HepG2 (cell line): Measurements from ENCODE around the gene NSMCE1. TPM values are rescaled to one million over a fixed set of nuclear protein-coding genes. Genes with fewer than 3 reads are reported as not detected.

Source experiments
- ATAC-seq: fragments of 200-7000 bp; cut with Tn5 transposase; 3 replicates; pipeline ENCODE4 v1.9.1; 2020; ENCODE audit warnings: mild to moderate bottlenecking, moderate library complexity
- BruUV-seq: library from RNA; stranded (reverse); fragments of 400-500 nt; replicated peaks from 2 replicates; lab custom pipeline; 2021; lab: Mats Ljungman, UMichigan
- CTCF ChIA-PET: fragments of 300-600 bp; formaldehyde crosslinking; extraction: SDS; loops from one replicate; lab custom pipeline; 2021; ENCODE audit warnings: low total read pairs, inconsistent platforms, low intra/inter-chr PET ratio; lab: Yijun Ruan, JAX
- POLR2A ChIA-PET: fragments of 350-600 bp; sonication (Branson Sonifier 250); formaldehyde crosslinking; loops from one replicate; lab custom pipeline; 2020; ENCODE audit warnings: antibody characterized with exemption, inconsistent platforms; lab: Yijun Ruan, JAX
- DNase-seq: peaks from one replicate; pipeline ENCODE4 v3.0.0-alpha.2; 2015; ENCODE audit warnings: low spot score
- FAIRE-seq: peaks from 3 replicates; lab custom pipeline; 2011; peaks lifted over from hg19 to GRCh38; lab: Jason Lieb, UNC
- H2AFZ ChIP-seq: one replicate; pipeline ENCODE4 v1.6.1; 2011; ENCODE audit warnings: low read length, inconsistent platforms
- H3K27ac ChIP-seq: fragments of 300-600 bp; 3 replicates; pipeline ENCODE4 v1.8.0; 2011; ENCODE audit warnings: mixed run types, mild to moderate bottlenecking, mixed read lengths, low read length, inconsistent platforms; ENCODE audit not compliant: insufficient read depth; ENCODE audit errors: extremely low read length
- H3K27me3 ChIP-seq, 2 experiments: fragments of 200-600 bp in 1 of 2; 2 replicates in 1 of 2; 3 replicates in 1 of 2; pipeline versions ENCODE4 v1.6.0 to v1.8.0; 2011; ENCODE audit warnings: low read length in 2 of 2, mild to moderate bottlenecking in 2 of 2, moderate library complexity in 2 of 2, inconsistent platforms in 1 of 2; ENCODE audit not compliant: insufficient read depth in 2 of 2, control insufficient read depth in 1 of 2
- H3K36me3 ChIP-seq, 2 experiments: fragments of 200-600 bp in 1 of 2; replicated peaks in 1 of 2; 2 replicates in 1 of 2; 3 replicates in 1 of 2; pipeline versions ENCODE4 v1.5.1 to v1.8.0; 2011; ENCODE audit warnings: low read length in 2 of 2, inconsistent platforms in 1 of 2; ENCODE audit not compliant: insufficient read depth in 2 of 2, control insufficient read depth in 1 of 2
- H3K4me1 ChIP-seq: 2 replicates; pipeline ENCODE4 v1.5.1; 2012; ENCODE audit warnings: low read length, inconsistent platforms; ENCODE audit not compliant: insufficient read depth
- H3K4me2 ChIP-seq: 2 replicates; pipeline ENCODE4 v1.6.0; 2011; ENCODE audit warnings: low read depth, low read length, inconsistent platforms
- H3K4me3 ChIP-seq, 3 experiments: fragments of 200-600 bp in 1 of 3; sonication (generic), shearing (Covaris generic) in 1 of 3; replicated peaks in 1 of 3; 2 replicates each; pipeline ENCODE4 v1.5.1; 2011 to 2016; ENCODE audit warnings: low read length in 3 of 3, inconsistent platforms in 2 of 3, low read depth in 2 of 3, mild to moderate bottlenecking in 2 of 3, control low read depth in 1 of 3, mixed read lengths in 1 of 3; ENCODE audit not compliant: insufficient read depth in 1 of 3
- H3K79me2 ChIP-seq: one replicate; pipeline ENCODE4 v1.6.1; 2011; ENCODE audit warnings: low read length, inconsistent platforms; ENCODE audit not compliant: insufficient read depth
- H3K9ac ChIP-seq: 2 replicates; pipeline ENCODE4 v1.6.0; 2011; ENCODE audit warnings: mild to moderate bottlenecking, low read depth, low read length, inconsistent platforms; ENCODE audit not compliant: insufficient read depth
- H3K9me3 ChIP-seq: 2 replicates; pipeline ENCODE4 v1.5.1; 2012; ENCODE audit warnings: mild to moderate bottlenecking, low read length
- H4K20me1 ChIP-seq: 2 replicates; pipeline ENCODE4 v1.6.0; 2011; ENCODE audit warnings: inconsistent platforms, mild to moderate bottlenecking, low read length, moderate library complexity; ENCODE audit not compliant: insufficient read depth
- BHLHE40 ChIP-seq: IDR thresholded peaks from 2 replicates; pipeline ENCODE4 v1.6.1; 2011; ENCODE audit warnings: low read length, improper control_type of control experiment
- CREB1 ChIP-seq, 2 experiments: fragments of 450-650 bp in 1 of 2; IDR thresholded peaks; 2 replicates each; pipeline ENCODE4 v1.6.1; 2016 to 2017; ENCODE audit warnings: control low read depth in 1 of 2, mild to moderate bottlenecking in 1 of 2, missing compliant biosample characterization in 1 of 2, missing genetic modification characterization in 1 of 2
- MYC ChIP-seq: sonication (generic); formaldehyde crosslinking; IDR thresholded peaks from 2 replicates; pipeline ENCODE4 v1.9.0; 2021; ENCODE audit warnings: missing genetic modification reagents, borderline replicate concordance
- MYNN ChIP-seq: sonication (generic); formaldehyde crosslinking; IDR thresholded peaks from 2 replicates; pipeline ENCODE4 v1.4.0; 2020; ENCODE audit warnings: mild to moderate bottlenecking, low read depth, missing genetic modification reagents
- SAP130 ChIP-seq: IDR thresholded peaks from 2 replicates; pipeline ENCODE4 v1.6.1; 2016; ENCODE audit warnings: low read depth
- SOX13 ChIP-seq, 3 experiments: fragments of 450-650 bp in 1 of 3; sonication (generic) in 1 of 3; formaldehyde crosslinking in 1 of 3; IDR thresholded peaks in 2 of 3; conservative IDR thresholded peaks in 1 of 3; 2 replicates each; pipeline versions ENCODE4 v1.5.0 to v1.6.1; 2016 to 2020; ENCODE audit warnings: antibody characterized with exemption in 1 of 3, mild to moderate bottlenecking in 1 of 3, missing compliant biosample characterization in 1 of 3, missing genetic modification reagents in 1 of 3, moderate library complexity in 1 of 3
- SRSF4 ChIP-seq: fragments of 200-400 bp; formaldehyde crosslinking; IDR thresholded peaks from one replicate; pipeline ENCODE4 v1.6.1; 2018; ENCODE audit warnings: mild to moderate bottlenecking, low read depth, low read length, moderate library complexity; ENCODE audit not compliant: poor library complexity, severe bottlenecking
- ZNF292 ChIP-seq: sonication (generic); formaldehyde crosslinking; IDR thresholded peaks from 2 replicates; pipeline ENCODE4 v1.8.1; 2022; ENCODE audit warnings: mild to moderate bottlenecking, low read depth, missing genetic modification reagents, borderline replicate concordance
- ZNF614 ChIP-seq: IDR thresholded peaks from 2 replicates; pipeline ENCODE4 v1.6.1; 2018; ENCODE audit warnings: missing biosample characterization, missing genetic modification reagents, inconsistent platforms, borderline replicate concordance
- ZNF619 ChIP-seq: sonication (generic); formaldehyde crosslinking; IDR thresholded peaks from 2 replicates; pipeline ENCODE4 v1.4.0; 2020; ENCODE audit warnings: mild to moderate bottlenecking, missing genetic modification reagents
- ZNF687 ChIP-seq: sonication (generic); formaldehyde crosslinking; IDR thresholded peaks from 2 replicates; pipeline ENCODE4 v1.5.1; 2020; ENCODE audit warnings: mild to moderate bottlenecking, missing genetic modification reagents, moderate library complexity
- ZSCAN12 ChIP-seq: sonication (generic); formaldehyde crosslinking; IDR thresholded peaks from 2 replicates; pipeline ENCODE4 v1.9.0; 2021; ENCODE audit warnings: mild to moderate bottlenecking, missing genetic modification reagents
- WGBS: methylation state at CpG from one replicate; pipeline ENCODE4 v1.1.6; 2017; ENCODE audit warnings: low lambda C conversion rate; 5-methylcytosine and 5-hydroxymethylcytosine counted together
- in situ Hi-C: cut with HindIII; loops from 2 replicates; pipeline ENCODE4 v1.10.0; 2017; ENCODE audit warnings: low pct_unique_long_range_greater_than_20kb; ENCODE audit not compliant: extremely low pct_ligation_motif_present
- intact Hi-C: fragments of 100-400 bp; cut with micrococcal nuclease; formaldehyde crosslinking; loops from one replicate; pipeline ENCODE4 v1.10.0; 2022; ENCODE audit not compliant: unreplicated experiment
- polyA plus RNA-seq, 8 experiments: library from polyadenylated mRNA; depleted of rRNA in 3 of 8; stranded (reverse) in 7 of 8; unstranded in 1 of 8; fragments of >200 nt; fragmentation: Illumina TruSeq in 4 of 8; extraction: Trizol in 4 of 8; gene quantifications; 2 replicates each; pipeline versions ENCODE4 v1.2.1 to v1.2.3, GENCODE V29; 2011 to 2016; ENCODE audit warnings: low read depth in 4 of 8, missing spikeins in 1 of 8, mixed read lengths in 1 of 8; ENCODE audit not compliant: insufficient read depth in 1 of 8
- total RNA-seq, 5 experiments: library from RNA; depleted of rRNA; stranded (reverse); fragments of >200 nt; fragmentation: Illumina TruSeq; extraction: Trizol; gene quantifications; 2 replicates each; pipeline ENCODE4 v1.2.3, GENCODE V29; 2016; ENCODE audit warnings: low read depth in 1 of 5
- TF ChIP-seq, protein P1 (sequence below): sonication (generic); formaldehyde crosslinking; IDR thresholded peaks from 2 replicates; pipeline ENCODE4 v1.5.1; 2020; ENCODE audit warnings: missing genetic modification reagents, mild to moderate bottlenecking, borderline replicate concordance
- TF ChIP-seq, protein P2 (sequence below): sonication (generic); formaldehyde crosslinking; IDR thresholded peaks from 2 replicates; pipeline ENCODE4 v1.8.1; 2023; ENCODE audit warnings: mild to moderate bottlenecking, missing genetic modification reagents, borderline replicate concordance

The NSMCE1 gene
- total and polyA plus RNA-seq, 2 of the 13 experiments (the other 11 are each of a cell fraction or from before 2014, with no cell fraction given), result 42.7 to 52.9 TPM

DNA sequence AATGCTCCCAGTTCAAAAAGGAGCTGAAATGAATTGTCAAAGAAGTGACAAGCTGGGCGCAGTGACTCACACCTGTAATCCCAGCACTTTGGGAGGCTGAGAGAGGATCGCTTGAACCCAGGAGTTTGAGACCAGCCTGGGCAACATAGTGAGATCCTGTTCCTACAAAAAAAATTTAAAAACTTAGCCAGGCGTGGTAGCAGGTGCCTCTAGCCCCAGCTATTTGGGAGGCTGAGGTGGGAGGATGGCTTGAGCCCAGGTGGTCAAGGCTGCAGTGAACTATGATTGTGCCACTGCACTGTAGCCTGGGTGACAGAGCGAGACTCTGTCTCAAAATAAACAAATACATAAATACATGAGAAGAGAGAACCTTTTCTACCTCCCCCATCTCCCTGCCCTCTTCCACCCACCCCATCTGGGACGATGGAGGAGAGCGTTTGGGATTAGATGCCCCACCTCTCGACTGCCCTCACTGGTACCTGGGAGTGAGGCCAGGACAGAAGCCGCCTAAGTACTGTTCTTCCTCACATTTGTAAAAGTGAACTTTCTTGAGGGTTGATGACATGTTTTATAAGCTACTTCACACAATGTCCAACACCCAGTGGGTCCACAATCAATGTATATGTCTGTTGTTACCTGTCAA, 47.6 kb upstream of the NSMCE1 start (continued):
- TF ChIP-seq CREB1 (IDR thresholded peaks at IDR 0.05) (no peak), CREB1 (CRISPR knock-in tag; IDR thresholded peaks at IDR 0.05) (no peak)

GRCh38 chr16:27315333-27316037, 46.9 kb upstream of the NSMCE1 start:
- H3K9me3 ChIP-seq, result no peaks in the 10 kb centered on the region
- ChIA-PET POLR2A (interaction anchor here (0.7 to 3.1 kb wide), 9 partner anchors 11 to 112 kb away, joined by 3 to 13 read pairs (median 5); partner anchors contain the start of genes KDM8 and NSMCE1), CTCF (no interaction called here)
- BruUV-seq, result no TSS peak
- peak; percentile 73 for FAIRE-seq
- peak; percentile 81 for DNase-seq
- H3K36me3 ChIP-seq, result peaks cover 0 to 2% of the 10 kb centered on the region in 2 experiments; a peak in 2 of 5 replicates
- peak overlapping the region; percentile 20 for H3K27ac ChIP-seq
- no peak overlapping the region for H2AFZ ChIP-seq
- H3K9ac ChIP-seq, result peak overlapping the region; percentile 96; the same call in 1 of the 2 replicates
- WGBS, result 38% methylated on average over 9 of the region's 9 CpGs
- in situ Hi-C loops, result no loop called here
- peak overlapping the region; percentile 96 for H3K4me2 ChIP-seq
- ATAC-seq, result no peak
- H3K4me3 ChIP-seq, result peak overlapping the region; percentile 88 to 99 (median 97); a peak in 5 of 6 replicates
- H3K4me1 ChIP-seq, result peaks cover 76% of the 10 kb centered on the region
- H3K79me2 ChIP-seq, result peaks cover 46% of the 10 kb centered on the region
- peaks cover 1 to 13% of the 10 kb centered on the region in 2 experiments; a peak in 3 of 5 replicates for H3K27me3 ChIP-seq
- peaks cover 4% of the 10 kb centered on the region; the same call in 1 of the 2 replicates for H4K20me1 ChIP-seq
- intact Hi-C loops, result no loop called here
- TF ChIP-seq ZSCAN12, result no peak
- TF ChIP-seq SRSF4, result no peak
- TF ChIP-seq MYC (CRISPR knock-in tag), result peak; percentile 20; the same call in 1 of the 2 replicates
- TF ChIP-seq, protein P1, sequence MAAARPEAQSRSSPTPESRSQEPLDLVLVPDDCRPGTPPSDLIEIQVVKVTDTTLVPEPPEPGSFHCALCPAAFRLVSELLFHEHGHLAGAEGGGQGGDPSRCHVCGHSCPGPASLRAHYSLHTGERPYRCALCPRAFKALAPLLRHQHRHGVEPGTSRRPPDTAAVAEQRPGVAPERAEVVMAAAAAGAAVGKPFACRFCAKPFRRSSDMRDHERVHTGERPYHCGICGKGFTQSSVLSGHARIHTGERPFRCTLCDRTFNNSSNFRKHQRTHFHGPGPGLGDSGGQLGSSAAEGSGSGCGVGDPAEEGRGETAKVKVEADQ (CRISPR knock-in tag), result no peak
- TF ChIP-seq ZNF614 (CRISPR knock-in tag), result no peak
- TF ChIP-seq ZNF687 (CRISPR knock-in tag), result peak; percentile 48
- TF ChIP-seq MYNN (CRISPR knock-in tag), result no peak
- TF ChIP-seq, protein P2, sequence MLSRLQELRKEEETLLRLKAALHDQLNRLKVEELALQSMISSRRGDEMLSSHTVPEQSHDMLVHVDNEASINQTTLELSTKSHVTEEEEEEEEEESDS (CRISPR knock-in tag), result no peak
- TF ChIP-seq SOX13 (IDR thresholded peaks at IDR 0.05), result no peak
- TF ChIP-seq SOX13 (CRISPR knock-in tag; conservative IDR thresholded peaks at IDR 0.05 in 1 of 2, IDR thresholded peaks at IDR 0.05 in 1 of 2), result peak in 1 of 2 experiments; percentile 44; a peak in 1 of 4 replicates
- no peak for TF ChIP-seq ZNF619 (CRISPR knock-in tag)
- no peak for TF ChIP-seq BHLHE40
- peak; percentile 70 for TF ChIP-seq SAP130
- 0 out of 2 replicates have a peak, but pooled peaks have one; percentile 26 for TF ChIP-seq ZNF292 (CRISPR knock-in tag)
